Retinal pigment epithelial cell (primary cell): ENCODE data around the gene ETV6.

Experiments
- DNase-seq: peaks from one replicate; pipeline ENCODE4 v3.0.0-alpha.2; 2010; ENCODE audit warnings: low read depth
- H3K4me3 ChIP-seq: 2 replicates; pipeline ENCODE4 v1.5.1; 2011; ENCODE audit warnings: mild to moderate bottlenecking, low read length, control low read depth, moderate library complexity
- TF ChIP-seq, protein P1 (sequence below): conservative IDR thresholded peaks from 2 replicates; pipeline ENCODE4 v1.5.1; 2011; ENCODE audit warnings: low read depth, low read length, control low read depth, inconsistent platforms

Gene ETV6

DNA sequence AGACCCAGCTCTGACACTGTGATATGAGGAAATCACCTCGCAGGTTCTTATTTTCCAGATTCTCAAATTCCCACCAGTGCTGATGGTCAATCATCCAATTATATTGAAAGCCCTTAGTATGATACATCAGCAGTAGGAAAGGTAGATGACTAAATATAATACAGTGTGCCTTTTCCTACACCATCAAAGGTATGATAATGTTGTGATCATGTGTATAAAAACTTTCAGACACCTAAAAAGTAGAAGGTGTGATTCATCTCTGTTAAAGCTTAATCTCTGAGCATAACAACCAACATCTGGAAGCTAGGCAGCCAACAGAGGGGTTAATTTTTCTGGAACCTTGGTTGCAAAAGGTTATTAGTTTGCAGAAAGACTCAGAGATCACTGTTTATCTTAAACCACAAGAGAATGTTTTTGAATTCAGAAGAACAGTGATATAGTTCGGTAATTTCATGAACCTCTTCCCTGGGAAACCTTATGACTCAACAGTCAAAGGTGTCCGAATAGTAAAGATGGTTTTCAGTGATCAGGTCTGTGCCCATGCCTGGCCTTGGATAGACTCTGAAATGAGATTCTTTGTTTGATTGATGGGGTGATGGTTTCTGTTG is 122.5 kb downstream of the ETV6 start:
- no peak overlapping the region for H3K4me3 ChIP-seq

GRCh38 chr12:11773889-11774677 is 124.6 kb downstream of the ETV6 start:
- TF ChIP-seq, protein P1, sequence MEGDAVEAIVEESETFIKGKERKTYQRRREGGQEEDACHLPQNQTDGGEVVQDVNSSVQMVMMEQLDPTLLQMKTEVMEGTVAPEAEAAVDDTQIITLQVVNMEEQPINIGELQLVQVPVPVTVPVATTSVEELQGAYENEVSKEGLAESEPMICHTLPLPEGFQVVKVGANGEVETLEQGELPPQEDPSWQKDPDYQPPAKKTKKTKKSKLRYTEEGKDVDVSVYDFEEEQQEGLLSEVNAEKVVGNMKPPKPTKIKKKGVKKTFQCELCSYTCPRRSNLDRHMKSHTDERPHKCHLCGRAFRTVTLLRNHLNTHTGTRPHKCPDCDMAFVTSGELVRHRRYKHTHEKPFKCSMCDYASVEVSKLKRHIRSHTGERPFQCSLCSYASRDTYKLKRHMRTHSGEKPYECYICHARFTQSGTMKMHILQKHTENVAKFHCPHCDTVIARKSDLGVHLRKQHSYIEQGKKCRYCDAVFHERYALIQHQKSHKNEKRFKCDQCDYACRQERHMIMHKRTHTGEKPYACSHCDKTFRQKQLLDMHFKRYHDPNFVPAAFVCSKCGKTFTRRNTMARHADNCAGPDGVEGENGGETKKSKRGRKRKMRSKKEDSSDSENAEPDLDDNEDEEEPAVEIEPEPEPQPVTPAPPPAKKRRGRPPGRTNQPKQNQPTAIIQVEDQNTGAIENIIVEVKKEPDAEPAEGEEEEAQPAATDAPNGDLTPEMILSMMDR: no peak
- DNase-seq: no peak
- H3K4me3 ChIP-seq: no peak overlapping the region

More for the DNA sequence above, 122.5 kb downstream of the ETV6 start:
- TF ChIP-seq, protein P1: no peak
- no peak for DNase-seq

GRCh38 chr12:11774821-11775220 is 125.3 kb downstream of the ETV6 start:
- DNase-seq: no peak
- H3K4me3 ChIP-seq: no peak overlapping the region
- TF ChIP-seq, protein P1: no peak

DNA sequence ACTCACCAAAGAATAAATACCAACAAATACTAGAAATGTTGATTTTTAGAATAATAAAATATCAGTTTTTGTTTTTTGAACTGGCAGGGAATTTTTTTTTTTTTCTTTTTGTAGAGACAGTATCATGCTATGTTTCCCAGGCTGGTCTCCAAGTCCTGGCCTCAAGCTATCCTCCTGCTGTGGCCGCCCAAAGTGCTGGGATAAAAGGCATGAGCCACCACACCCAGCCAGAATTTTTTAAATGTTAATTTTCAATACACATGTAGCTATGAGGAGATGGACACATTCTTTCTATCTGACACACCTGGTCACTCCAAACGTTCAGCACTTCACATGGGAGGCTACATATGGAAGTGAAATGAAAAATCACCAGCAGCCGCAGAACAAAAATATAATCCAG is 126.8 kb downstream of the ETV6 start:
- DNase-seq: no peak
- TF ChIP-seq, protein P1: no peak
- H3K4me3 ChIP-seq: no peak overlapping the region

DNA sequence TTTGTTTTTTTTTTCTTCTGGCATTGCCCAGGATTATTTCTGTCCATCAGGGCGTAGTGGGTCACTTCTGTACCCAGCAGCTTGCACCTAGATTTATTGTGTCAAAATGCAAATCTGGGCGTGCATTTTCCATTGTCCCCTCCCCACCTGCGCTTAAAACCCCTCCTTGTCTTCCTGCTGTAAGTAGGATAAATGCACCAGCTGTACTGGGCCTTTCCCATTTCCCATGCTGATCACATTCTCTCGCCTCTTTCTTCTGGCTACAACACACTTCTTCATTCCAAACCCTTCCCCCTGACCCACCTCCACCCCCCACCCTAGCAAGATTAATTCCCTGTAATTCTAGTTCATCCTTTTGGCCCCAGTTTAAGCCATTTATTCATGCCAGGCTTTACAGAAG is 128.0 kb downstream of the ETV6 start:
- DNase-seq: no peak
- TF ChIP-seq, protein P1: no peak
- H3K4me3 ChIP-seq: no peak overlapping the region

- H3K4me3 ChIP-seq: no peak overlapping the region
- TF ChIP-seq, protein P1: no peak
- no peak for DNase-seq
Measured at GRCh38 chr12:11777962-11778361, 128.5 kb downstream of the ETV6 start.
